GM10266 (cell line): ENCODE measurements around the gene CTNNA1.
"Not testable (repeated sequence)": the region's sequence is repeated elsewhere in the genome, so short reads cannot be mapped to it uniquely, and the experiment has no call there.

Source experiments
- DNase-seq: peaks from one replicate; pipeline ENCODE4 v3.0.0; 2012; ENCODE audit errors: extremely low spot score
- TF ChIP-seq, protein P1 (sequence below): IDR thresholded peaks from 2 replicates; pipeline ENCODE4 v1.5.1; 2012; ENCODE audit warnings: mild to moderate bottlenecking, low read depth; ENCODE audit not compliant: control insufficient read depth, insufficient read depth; ENCODE audit errors: missing control alignments

The CTNNA1 gene

DNA sequence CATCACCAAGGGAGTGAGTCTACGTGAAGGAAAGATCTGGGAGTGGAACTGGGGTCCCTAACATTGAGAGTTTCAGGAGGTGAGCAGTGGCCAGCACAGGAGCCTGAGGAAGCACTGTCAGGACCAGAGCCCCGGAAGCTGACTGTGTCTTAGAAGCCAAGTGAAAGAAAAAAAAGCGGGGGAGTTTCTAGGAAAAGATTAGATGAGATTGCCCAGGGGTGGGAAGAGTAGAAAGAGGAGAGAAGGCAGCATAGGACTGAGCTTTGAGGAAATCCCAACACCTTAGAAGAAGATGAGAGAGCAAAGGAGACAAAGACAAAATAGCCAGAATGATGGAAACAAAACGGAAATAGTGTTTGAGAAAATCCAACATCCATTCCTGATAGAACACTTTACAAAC is 158.9 kb downstream of the CTNNA1 start:
- no peak for DNase-seq
- TF ChIP-seq, protein P1, sequence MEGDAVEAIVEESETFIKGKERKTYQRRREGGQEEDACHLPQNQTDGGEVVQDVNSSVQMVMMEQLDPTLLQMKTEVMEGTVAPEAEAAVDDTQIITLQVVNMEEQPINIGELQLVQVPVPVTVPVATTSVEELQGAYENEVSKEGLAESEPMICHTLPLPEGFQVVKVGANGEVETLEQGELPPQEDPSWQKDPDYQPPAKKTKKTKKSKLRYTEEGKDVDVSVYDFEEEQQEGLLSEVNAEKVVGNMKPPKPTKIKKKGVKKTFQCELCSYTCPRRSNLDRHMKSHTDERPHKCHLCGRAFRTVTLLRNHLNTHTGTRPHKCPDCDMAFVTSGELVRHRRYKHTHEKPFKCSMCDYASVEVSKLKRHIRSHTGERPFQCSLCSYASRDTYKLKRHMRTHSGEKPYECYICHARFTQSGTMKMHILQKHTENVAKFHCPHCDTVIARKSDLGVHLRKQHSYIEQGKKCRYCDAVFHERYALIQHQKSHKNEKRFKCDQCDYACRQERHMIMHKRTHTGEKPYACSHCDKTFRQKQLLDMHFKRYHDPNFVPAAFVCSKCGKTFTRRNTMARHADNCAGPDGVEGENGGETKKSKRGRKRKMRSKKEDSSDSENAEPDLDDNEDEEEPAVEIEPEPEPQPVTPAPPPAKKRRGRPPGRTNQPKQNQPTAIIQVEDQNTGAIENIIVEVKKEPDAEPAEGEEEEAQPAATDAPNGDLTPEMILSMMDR = no peak

DNA sequence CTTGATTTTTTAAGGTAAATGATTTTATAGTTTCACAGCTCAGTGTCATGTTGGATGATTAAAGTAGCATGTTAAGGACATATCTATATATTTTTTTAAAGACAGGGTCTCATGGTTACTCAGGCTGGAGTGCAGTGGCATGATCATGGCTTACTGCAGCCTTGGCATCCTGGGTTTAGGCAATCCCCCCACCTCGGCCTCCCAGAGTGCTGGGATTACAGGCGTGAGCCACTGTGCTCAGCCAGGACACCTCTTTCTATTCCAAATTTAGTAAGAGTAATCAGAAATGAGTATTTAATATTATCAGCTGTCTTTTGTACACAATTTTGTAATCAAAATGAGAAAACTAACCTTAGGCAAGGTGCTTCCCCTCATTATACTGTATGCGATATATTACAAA is 160.5 kb downstream of the CTNNA1 start:
- TF ChIP-seq, protein P1 = no peak
- DNase-seq = no peak

DNA sequence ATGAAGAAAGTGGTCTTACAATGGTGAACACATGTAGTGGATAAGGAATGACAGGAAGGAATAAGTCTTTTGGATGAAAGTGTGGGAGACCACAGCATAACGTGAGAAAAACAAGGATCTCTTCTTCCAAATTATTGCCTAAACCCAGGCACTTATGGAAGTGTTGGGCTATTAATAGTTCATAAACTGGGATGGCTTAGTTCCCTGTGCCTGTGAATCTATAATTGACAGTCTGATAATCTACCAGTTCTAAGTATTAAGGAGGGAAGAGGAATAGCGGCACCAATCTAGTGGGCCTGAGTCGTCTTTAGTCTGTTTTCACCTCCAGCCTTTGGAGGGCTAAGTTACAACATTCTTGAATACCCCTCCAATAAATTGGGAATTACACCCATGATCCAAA is 161.1 kb downstream of the CTNNA1 start:
- DNase-seq = no peak
- TF ChIP-seq, protein P1 = no peak

DNA sequence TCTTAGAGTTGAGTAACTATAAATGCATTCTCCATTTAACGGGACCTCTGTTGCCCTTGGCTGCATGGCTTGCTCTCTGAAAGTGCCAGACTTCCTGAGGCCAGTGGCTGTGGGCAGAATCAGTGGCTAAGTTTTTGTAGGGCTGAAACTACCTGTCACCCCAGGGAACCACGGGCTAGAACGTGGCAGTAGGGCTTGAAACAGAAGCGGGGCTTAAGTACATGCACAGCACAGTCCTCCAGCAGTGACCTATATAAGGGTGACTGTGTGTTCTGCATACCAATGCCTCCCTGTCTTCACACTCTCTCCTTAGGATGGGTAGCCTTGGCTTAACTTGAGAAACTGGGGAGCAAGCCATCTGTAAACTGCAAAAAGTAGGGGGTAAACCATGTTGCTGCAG is 165.5 kb downstream of the CTNNA1 start:
- TF ChIP-seq, protein P1 = no peak
- DNase-seq = no peak

DNA sequence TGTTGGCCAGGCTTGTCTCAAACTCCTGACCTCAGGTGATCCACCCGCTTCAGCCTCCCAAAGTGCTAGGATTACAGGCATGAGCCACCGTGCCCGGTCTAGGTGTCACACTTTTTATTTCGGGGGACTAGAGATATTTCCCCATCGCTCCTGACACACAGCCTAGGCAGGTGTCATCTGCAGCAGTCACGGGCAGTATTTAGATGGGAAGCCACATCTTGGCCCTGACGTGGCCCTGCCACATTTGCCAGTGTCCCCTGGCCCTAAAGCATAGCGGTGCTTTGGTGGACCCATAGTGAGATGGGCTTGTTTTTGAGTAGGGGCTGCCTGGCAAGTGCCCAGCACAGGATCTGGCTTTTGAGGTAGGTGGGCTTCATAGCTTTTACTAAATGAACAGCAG is 167.0 kb downstream of the CTNNA1 start:
- TF ChIP-seq, protein P1 = no peak
- no peak for DNase-seq

DNA sequence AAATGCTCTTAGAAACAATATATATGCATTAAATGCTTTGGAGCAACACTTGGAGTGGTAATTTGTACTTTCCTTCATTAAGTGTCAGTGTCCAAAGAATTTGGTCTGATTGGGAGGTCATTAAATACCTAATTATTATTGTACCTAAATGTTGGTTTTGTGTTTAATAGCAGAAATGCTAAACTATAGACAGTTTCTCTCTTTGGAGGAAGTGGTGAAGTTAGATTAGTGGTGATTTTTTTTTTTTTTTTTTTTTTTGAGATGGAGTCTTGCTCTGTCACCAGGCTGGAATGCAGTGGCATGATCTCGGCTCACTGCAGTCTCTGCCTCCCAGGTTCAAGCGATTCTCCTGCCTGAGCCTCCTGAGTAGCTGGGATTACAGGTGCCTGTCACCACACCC is 168.1 kb downstream of the CTNNA1 start:
- DNase-seq = not testable (repeated sequence)

DNA sequence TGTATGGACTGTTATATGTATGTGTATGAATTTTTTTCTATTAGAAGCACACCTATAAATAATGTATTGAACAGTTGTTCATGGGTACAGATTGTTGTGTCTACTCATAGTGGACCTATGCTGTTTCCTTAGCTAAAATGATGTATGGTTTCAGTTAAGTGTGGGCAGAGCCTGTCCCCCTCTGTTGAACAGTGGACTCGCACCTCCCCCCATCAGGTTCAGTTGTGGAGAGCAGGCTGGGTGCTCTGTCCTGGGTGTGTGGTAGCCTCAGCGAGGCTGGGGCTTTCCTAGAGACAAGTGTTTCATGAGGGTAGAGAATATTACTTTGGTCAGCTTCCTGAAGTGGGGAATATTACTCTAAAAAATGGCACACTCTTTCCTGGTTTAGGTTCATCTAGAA is 169.3 kb downstream of the CTNNA1 start:
- TF ChIP-seq, protein P1 = peak; percentile 11
- peak; percentile 64 for DNase-seq

DNA sequence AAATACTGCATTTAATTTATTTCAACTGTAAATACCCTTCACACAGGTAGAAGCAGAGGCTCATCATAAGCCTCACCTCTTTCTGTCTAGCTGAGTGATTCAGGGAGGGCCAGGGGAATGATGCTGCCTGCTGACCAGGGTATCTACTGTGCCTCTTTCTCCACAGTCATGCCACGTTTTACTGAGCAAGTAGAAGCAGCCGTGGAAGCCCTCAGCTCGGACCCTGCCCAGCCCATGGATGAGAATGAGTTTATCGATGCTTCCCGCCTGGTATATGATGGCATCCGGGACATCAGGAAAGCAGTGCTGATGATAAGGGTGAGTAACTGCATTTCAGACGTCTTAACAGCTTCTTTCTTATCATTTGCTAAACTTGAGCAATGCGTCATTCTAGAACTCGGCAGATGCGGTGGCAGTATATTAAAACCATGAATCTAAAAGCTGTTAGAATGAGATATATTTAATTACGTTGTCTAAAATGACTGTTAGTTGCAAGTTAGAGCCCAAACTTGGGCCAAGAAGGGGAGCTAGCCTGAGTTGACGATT is 171.9 kb downstream of the CTNNA1 start:
- DNase-seq = no peak
- TF ChIP-seq, protein P1 = no peak
